C4-2B (cell line): ENCODE measurements around the gene GFRA1.

Experiments
- ZFX ChIP-seq: fragments of 450-650 bp; IDR thresholded peaks from 2 replicates; pipeline ENCODE4 v1.6.1; 2017
- TF ChIP-seq, protein P1 (sequence below): fragments of 450-650 bp; conservative IDR thresholded peaks from 2 replicates; pipeline ENCODE4 v1.5.1; 2017; ENCODE audit warnings: mild to moderate bottlenecking

DNA sequence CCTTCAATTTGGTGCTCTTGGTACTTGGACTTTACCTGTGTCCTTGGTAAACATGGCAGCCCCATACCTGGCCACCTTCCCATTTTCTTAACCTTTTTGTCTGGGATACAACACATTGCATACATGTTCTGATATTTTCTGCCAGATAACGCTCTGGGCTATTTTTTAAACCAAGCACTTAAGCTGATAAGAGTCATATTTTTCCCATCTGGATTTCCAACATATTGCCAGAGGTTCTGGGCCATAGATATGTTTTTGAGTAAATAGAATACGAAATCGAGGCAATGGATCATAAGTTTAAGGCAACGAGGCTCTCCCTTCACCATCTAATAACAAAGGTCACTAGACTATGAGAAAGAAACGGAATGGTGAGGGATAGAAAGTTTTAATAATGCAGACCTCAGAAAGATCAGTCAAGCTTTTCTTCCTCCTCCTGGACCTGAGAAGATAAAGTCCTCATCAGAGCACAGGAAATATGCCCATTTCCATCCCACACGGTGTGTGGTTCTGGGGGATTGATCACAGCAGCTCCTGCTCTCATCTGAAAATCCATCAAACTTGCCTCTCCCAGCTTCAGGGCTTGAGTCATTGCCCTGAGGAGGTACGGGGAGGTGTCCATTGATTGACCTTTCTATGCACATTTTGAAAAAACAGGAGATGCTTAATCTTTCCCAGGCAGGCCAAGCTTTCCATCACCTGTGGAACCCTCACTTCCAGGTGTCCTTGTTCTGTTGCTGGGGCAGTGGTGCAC is 257.2 kb downstream of the GFRA1 start:
- TF ChIP-seq, protein P1, sequence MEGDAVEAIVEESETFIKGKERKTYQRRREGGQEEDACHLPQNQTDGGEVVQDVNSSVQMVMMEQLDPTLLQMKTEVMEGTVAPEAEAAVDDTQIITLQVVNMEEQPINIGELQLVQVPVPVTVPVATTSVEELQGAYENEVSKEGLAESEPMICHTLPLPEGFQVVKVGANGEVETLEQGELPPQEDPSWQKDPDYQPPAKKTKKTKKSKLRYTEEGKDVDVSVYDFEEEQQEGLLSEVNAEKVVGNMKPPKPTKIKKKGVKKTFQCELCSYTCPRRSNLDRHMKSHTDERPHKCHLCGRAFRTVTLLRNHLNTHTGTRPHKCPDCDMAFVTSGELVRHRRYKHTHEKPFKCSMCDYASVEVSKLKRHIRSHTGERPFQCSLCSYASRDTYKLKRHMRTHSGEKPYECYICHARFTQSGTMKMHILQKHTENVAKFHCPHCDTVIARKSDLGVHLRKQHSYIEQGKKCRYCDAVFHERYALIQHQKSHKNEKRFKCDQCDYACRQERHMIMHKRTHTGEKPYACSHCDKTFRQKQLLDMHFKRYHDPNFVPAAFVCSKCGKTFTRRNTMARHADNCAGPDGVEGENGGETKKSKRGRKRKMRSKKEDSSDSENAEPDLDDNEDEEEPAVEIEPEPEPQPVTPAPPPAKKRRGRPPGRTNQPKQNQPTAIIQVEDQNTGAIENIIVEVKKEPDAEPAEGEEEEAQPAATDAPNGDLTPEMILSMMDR, result no peak
- no peak for TF ChIP-seq ZFX
